Superior temporal gyrus (tissue), 1 donor: Measurements from ENCODE around the gene ZNF213.
"Not testable (repeated sequence)": the region's sequence is repeated elsewhere in the genome, so short reads cannot be mapped to it uniquely, and the experiment has no call there.

Experiments
- DNase-seq: peaks from one replicate; pipeline ENCODE4 v3.0.0-alpha.2; 2016; ENCODE audit errors: extremely low spot score

ZNF213 gene

DNA sequence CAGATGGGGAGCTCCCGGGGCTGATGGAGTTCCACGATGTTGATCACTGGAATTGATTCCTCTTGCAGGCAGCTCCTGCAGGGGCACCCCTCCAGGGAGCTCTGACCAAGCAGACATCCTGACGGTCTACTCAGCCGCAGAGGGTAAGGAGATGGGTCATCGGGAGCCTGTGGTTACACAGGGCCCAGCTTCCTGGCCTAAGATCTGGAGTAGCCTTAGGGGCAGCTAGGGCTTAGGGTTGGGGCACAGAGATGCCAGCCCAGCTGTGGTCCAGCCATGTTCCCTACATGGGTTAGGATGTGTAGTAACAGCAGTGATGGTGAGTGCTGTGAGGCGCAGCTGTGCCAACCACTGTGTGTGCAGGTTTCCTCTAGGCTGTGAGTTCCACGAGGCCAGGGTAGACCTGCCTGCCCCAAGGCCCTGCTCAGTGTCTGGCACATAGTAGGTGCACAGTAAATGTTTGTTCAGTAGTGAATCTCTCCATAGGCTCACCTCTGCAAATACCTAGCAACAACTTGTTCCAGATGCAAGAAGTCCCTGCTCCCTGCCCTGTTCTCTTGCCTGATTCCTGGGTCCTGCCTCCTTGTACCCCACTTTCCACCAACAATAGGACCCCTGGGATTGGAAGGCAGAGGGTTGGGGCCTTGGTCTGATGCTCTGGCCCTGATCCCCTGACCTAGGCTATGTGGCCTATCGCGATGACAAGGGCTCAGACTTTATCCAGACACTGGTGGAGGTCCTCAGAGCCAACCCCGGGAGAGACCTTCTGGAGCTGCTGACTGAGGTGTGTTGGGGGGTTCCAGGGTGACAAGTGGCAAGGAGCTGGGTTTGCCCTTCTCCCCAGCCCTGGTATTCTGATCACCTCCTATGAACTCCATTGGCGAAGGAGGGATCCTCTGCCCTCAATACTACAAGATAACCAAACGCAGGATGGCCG lies 13.7 kb downstream of the ZNF213 start:
- DNase-seq, result no peak

DNA sequence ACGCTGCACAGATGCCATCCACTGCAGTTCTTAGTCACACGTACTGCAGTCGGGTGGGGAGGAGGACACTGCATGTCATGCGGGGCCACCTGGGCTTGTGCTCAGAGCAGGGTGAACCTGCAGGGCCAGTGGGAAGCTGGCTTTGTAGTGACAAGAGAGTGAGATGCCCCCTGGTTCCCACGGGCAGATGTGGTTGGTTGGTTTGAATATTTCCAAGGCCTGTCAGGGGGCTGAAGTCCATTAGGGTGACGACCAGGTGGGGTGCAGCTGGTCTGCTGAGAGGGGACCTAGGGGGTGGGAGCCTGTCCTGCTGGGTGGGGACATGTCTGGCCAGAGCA lies 14.3 kb downstream of the ZNF213 start:
- DNase-seq, result no peak

DNA sequence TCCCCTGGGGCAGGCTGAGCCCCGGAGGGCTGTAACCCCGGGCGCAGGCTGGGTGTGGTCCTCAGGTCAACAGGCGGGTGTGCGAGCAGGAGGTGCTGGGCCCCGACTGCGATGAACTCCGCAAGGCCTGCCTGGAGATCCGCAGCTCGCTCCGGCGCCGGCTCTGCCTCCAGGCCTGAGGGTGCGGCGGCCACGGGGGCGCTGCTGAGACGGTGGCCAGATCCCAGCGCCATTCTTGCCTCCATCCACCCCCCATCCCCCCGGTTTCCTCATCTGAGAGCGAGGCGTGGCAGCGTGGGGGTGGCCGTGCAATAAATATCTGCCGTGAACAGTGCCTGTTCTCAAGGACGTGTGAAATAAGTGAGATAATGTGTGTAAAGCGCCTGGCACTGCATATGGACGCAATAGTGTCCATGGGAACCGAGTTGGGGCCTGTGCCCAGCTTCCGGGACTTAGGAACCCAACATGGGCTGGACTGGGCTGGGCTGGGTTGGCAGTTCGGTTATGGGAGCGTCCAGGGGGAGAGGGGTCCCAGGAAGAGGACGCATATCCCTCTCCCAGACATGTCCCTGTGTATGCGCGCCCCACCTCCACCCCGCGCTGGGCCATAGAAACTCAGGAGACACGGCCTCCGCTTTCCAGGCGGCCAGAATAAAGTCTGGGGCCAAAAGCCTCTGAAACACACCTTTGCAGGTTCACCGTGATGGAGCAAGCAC lies 15.0 kb downstream of the ZNF213 start:
- peak; percentile 55 for DNase-seq

DNA sequence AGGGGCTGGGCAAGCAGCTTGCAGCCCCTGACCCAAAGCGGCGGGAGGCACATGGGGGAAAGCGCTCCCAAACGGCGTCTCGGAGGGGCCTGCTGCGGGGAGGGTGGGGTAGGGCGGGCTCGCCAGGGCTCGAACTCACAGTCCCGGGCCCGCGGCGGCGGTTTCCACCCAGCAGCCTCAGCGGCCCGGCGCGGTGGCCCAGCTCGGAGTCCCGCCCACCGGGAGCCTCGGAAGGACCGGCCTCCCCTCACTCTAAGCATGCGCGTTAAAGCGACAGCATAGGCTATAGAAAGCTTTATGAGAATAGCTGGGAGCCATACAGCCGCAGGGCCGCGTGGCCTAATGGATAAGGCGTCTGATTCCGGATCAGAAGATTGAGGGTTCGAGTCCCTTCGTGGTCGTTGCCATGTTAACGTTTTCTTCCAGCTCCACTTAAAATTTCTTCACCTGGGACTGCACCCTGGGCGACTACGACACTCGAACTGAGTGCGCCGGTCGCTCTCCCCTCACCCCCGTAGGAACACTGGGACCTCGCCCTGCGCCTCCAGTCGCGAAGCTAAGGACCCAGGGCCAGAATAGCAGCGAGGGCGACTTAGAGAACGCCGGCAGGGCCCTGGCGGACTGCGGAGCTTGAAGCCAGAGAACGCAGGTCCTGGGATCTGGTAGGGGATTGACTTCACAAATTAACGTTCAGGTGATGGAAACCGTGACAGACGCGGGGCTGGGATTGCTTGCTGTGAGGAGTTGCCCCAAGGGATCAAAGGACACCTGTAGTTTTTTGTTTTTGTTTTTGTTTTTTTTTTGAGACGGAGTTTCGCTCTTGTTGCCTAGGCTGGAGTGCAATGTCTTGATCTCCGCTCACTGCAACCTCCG lies 15.8 kb downstream of the ZNF213 start:
- peak; percentile 98 for DNase-seq

DNA sequence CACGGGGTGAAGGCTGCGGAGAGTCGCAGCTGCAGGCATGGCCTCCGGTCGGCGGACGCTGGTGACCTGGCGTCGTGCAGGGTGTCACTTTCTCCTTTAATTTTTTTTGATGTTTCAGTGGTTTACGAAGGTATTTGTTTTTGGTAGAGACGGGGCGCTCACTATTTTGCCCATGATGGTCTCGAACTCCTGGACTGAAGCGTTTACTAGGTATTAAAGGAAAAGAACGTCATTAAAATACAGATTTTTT lies 17.1 kb downstream of the ZNF213 start:
- DNase-seq, result no peak

DNA sequence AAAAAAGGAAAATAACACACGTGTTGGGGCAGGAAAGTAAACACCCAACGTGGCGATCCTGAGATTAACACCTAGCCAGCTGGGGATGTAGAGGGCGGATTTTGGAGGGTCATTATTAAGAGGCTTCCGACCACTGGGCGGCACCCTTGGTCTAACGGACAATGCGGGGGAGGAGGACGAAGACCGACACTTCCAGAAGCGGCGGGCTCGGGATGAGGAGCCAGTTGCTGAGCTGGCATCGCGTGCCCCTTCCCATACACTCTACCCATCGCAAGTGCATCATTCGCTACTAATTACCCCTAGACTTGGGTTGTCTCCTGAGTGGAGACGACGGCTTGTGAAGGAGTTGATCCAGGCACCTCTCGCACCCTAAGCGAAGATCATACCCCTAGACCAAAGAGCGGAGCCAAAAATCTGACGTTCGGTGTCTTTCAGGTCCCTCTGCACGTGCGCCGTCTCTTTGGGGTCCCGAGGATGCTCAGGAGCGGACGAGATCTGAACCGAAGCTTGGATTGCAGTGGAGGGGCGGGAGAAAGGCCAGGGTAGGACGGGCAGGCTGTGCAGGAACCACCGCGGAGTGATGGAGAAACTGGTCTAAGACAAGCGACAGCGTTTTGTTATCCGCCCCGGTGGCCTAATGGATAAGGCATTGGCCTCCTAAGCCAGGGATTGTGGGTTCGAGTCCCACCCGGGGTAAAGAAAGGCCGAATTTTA lies 17.6 kb downstream of the ZNF213 start:
- DNase-seq, result peak; percentile 94

- DNase-seq, result no peak
These were observed 18.2 kb downstream of the ZNF213 start for GRCh38 chr16:3152991-3153368.

GRCh38 chr16:3155181-3155580 lies 20.4 kb downstream of the ZNF213 start:
- DNase-seq, result no peak

GRCh38 chr16:3155972-3156371 lies 21.1 kb downstream of the ZNF213 start:
- no peak for DNase-seq

- peak; percentile 33 for DNase-seq
These were observed 22.6 kb downstream of the ZNF213 start for GRCh38 chr16:3157229-3158025.

DNA sequence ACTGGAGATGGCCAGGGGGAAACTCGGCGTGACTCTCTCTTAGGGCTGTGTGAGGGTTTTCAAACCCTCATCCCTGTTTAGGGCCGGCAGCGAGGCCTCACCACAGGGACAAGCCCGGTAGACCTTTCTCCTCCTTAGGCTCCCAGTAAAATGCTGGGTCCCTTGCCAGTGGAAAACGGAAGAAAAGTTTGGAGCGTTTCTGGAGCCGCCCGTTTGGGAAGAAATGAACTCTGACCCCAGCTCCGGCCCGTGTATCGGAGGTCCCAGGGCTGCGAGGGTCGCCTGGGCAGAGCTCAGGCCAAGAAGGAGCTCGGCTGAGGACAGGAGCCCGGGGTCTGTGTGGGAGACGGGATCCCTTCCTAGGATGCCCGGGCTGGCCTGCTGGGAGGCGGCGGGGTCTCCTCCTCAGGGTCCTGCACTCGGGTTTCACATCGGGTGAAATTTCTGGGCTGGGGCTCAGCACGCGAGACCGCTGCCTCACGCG lies 23.2 kb downstream of the ZNF213 start:
- no peak for DNase-seq

GRCh38 chr16:3158510-3159314 lies 23.9 kb downstream of the ZNF213 start:
- DNase-seq, result no peak

DNA sequence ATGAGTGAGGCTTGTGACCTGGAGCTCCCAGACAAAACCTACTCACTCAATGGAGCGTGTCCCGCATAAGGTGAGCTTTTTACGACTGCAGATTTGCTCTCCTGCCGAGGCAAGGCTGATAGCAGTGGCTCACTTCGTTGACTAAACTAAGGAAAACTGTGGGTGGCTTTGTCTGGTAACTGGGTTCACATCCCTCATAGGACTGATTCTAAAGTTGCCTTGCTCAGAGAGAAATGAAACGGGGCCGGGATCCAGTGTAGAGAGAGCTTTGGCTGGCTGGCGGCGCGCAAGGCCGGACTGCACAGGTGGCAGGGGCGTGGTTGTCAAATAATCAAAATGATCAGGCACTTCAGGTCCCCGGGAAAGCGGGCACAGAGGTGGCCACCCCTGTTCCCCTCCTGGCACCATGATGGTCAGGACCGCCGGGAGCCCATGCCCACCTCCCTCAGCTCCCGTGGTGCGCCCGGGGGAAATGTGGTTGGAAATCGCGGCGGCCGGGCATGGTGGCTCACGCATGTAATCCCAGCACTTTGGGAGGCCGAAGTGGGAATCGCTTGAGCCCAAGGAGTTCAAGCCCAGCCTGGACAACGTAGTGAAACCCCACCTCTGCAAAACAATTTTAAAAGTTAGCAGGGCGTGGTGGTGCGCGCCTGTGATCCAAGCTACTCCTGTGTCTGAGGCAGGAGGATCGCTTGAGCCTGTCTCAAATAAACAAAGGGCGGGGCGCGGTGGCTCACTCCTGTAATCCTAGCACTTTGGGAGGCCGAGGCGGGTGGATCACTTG lies 26.6 kb downstream of the ZNF213 start:
- no peak for DNase-seq

- no peak for DNase-seq
These were observed 29.5 kb downstream of the ZNF213 start for GRCh38 chr16:3164121-3164991.

DNA sequence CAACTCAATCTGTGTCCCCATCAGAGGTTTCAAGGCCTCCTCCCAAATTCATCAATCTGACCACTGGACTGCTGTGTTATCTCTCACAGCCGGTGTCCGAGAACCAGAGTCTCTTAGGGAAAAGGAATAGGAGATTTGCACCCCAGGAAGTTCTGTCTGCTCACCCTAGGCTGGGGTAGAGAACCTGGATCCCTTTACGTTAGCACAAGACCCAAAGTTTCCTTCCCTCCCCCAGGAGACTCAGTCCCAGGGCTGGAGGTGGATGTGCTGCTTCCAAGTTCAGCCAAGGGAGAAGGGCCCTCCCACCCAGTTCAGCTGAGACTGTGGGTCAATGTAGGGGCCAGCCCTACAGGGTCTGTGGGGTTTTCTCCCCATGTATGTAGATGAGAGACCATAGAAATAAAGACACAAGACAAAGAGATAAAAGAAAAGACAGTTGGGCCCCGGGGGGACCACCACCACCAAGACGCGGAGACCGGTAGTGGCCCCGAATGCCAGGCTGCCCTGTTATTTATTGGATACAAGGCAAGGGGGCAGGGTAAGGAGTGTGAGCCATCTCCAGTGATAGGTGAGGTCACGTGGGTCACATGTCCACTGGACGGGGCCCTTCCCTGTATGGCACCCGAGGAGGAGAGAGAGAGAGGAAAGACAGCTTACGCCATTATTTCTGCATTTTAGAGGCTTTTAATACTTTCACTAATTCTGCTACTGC lies 30.4 kb downstream of the ZNF213 start:
- no peak for DNase-seq

DNA sequence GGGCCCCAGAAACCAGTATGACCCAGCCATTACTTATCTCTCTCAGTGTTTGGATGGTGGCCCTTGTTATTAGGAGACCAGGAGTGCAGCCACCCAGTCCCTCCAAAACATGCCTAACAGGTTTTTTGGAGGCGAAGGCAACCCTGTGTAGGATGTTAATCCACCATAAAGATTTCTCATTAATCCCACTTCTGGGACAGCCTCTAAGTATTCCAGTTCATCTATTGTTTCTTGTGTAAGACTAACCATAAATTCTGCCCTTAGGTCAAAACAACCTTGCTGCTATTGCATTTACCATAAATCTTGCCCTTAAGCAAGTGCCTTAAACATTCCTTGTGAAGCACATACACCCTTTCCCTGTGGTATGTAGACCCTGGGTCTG lies 31.7 kb downstream of the ZNF213 start:
- DNase-seq, result no peak

- DNase-seq, result not testable (repeated sequence)
These were observed 33.9 kb downstream of the ZNF213 start for GRCh38 chr16:3168729-3169128.
